HG02678 (cell line): ENCODE results near the gene MUSTN1.

Experiments used
- ATAC-seq: cut with Tn5 transposase; IDR thresholded peaks from one replicate; pipeline ENCODE4 v1.9.1; 2021; ENCODE audit warnings: mild to moderate bottlenecking, moderate library complexity; ENCODE audit not compliant: unreplicated experiment

Gene MUSTN1

DNA sequence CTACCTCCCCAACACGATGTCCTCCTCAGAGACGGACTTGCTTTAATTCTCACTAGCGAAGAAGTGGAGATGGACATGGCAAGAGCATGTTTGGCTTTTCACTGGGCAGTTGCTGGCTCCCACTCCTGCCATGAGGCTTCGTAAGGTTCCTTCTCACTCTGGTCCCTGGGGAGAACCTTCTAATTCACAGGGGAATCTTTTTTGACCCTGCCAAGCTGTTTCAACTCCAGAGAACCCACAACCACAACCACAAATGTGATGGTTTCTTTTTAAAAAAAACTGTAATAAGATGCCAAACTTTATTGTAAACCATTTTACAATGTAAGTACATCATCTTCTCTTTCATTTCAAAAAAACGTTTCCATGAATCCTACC lies 1.6 kb upstream of the MUSTN1 start:
- ATAC-seq = no peak

DNA sequence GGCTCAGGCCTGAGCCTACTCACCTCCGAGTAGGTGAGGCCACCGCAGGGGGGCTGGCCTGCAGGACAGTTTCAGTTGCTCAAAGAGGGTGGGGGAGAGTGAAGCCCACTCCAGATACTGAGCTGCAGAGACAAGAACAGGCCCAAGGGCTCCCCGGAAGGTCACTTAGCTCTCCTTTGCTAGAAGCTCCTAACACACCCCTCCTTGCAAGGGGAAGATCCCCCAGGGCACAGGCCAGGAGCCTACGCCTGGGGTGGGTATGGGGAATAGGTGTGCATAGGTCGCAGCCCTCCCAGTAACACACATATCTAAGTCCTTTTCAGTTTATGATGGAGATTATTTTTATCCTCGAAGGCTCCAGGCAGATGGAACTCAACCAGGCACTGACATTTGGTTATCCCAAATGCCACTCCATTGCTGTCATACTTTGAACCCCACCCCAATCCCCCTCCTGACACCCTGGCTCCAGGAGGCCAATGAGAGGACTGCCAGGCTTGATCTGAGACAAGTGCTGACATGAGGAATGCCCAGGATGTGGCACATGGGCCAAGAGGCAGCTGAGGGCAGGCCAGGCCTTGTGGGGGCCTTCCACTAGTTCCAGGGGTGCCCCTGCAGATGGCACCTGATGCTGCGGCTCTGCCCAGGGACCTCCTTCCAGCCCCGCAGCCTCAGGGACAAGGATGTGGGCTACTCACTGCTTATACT lies 1.1 kb upstream of the MUSTN1 start:
- ATAC-seq = no peak

DNA sequence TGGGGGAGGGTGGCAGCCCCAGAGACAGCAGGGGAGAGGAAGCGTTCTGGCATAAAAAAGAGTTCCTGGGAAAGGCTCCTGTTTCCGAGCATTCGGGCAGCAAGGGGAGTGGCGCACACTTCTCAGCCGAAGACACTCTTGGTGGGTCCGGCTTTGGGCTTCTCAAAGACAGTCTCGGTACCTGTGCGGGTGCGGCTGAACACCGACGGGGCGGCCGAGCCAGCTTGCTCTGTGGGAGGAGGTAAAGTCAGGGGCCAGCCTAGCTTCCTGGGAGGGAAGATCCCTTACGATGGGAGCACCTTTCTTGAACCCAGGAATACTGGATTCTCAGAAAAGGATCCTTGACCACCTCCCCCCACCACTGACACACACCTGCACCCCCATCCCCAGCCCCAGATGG lies 1.6 kb downstream of the MUSTN1 start:
- no peak for ATAC-seq

DNA sequence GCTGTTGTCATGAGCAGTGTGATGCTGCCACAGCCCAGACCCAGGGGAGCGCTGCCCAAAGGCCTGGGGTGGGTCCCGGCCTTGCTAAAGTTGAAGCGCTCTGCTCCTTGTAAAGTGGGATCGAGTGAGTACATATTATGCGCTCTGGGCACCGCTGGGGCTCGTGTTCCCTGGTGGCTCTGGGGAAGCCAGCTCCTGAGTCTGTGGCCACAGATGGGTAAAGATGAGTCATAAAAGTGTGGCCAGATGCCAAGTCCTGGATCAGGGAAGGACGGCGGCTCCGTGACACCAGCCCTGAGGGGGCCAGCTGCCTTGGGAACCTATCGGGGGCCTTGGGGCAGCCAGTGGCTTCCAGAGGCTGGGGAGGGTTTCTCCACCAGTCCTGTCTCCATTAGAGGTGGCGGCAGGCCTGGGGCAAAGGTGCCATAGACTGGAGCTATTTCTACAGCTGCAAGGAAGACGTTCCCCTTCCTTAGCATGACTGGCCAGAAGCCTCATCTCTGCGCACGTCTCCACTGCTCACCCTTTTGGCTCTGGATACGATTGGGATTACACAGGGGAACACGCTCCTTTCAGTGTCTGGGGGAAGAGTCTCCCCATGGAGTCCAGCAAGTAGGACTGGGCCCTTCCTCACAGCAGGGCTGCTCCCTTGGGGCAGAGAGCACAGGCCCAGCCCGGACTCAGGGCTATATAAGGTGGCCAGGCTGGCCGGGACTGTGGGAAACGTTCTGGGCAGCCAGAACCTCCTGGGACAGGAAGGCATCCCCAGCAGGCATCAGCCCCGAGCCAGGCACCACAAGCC lies 3.1 kb downstream of the MUSTN1 start:
- ATAC-seq = no peak

DNA sequence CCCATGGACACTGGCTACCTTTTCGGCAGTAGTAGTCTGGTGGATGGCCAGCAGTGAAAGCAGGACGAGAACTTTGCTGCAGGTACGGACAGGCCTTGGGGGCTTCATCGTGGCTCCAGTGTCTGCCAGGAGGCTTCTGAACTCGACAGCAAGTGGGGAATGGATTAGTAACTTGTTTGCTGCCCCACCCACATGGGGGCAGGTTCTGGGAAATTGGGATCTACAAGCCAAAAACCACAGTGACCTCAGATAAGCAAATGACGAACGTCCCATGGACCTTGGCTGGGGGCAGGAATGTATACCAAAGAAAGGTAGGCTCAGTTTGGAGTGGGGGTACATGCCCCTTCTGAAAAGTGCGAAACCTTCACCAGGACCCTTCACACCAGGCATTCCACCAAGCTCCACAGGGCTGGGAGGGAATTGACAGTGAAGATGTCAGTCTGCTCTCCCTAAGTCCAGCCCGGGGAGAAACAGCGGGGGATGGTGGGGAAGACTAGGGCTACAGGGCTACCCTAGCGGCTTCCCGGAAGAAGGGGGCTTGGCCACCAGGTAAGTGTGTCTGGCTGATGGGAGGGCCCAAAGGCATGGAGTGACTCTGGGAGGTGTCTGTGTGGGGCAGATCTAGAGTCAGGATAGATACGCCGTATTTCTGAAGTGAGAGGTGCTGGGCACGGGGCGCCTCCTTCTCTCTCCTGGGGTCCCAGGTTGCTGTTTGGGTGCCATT lies 4.1 kb downstream of the MUSTN1 start, which contains the start of gene ITIH4:
Gene ITIH4, minus strand, starts transcription at position 138 of the 724 bp plus-strand sequence. Its CDS starts 30 bp downstream, at position 108.
- ATAC-seq = no peak

DNA sequence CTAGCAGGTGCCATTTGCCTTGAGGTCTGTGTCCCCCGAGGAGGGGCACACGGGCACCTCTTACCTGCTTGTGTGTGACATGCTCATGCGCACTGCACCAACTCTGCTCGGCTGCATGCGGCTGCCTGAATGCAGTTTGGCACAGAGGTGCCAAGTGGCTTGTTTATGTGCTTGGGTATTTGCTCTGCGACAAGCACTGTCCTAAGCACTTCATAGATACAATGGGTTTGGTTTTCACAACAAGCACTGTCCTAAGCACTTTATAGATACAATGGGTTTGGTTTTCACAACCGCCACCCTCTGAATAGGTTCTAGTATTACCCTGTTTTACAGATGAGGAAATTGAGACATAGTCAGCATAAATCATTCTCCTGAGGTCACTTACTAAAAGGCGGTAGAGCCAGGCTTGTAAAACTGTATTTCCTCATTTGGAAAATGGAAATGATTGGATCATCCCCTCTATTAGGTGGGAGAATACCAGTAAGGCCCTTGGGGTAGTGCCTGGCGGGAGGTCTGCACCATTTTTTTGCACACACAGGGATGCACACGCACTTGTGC lies 4.8 kb downstream of the MUSTN1 start:
- no peak for ATAC-seq

DNA sequence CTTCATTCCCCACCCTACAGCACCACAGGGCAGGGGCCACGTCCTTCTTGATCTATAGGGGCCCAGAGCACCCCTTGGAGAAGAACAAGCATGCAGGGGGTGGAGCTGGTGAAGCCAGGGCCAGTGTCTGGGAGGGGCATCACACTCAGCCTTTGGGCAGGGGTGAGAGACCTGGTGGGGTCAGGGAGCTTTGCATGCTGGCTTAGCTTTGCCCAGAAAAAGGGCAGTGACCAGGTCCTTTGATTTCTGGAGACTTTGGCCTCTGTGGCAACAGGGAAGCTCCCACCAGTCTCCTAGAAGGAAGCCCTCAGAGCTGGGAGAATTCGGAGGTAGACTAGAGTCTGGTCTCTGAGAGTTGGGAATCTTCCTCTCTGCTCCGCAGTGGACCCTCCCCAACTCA lies 5.3 kb downstream of the MUSTN1 start:
- no peak for ATAC-seq

DNA sequence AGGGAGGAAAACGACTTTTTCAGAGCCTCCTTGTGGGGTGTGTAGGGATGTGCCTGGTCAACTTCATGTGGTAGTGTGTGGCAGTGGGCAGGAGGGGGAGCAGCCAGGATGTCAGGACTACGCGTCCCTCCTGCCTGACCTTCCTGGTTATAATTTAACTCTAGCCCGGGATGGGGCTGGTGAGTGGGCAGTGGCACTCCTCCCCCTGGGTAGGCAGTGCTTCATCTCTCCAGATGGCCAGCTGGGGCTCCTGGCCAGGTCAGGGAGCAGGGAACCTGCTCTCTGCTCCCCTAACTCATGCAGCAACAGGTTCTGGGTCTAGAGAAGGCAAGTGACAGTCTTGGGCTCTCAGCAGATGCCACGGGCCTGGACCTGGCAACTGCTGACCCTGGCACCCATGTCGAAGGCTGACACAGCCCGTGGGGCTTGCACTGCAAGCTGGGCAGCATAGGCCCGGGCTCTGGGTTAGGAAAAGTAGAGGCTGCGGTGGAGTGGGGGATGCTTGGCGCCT lies 6.9 kb downstream of the MUSTN1 start:
- no peak for ATAC-seq

DNA sequence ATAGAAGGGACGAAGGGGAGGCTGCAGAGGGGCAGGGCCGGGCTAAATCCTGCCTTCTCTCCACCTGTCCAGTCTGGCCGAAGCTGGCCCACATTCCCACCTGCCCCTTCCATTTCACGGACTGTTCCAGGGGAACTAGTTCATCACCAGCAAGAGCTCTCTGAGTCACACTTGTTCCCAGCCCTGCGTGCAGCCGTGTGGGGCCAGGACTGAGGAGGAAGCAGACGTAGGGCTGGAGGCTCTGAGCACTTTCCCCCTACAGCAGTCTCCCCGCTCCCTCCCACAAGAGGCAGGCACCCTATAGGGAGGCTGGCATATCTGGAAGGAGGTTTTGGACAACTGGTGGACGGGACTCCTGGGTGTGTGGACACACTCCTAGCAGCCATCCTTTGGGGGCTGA lies 7.4 kb downstream of the MUSTN1 start:
- ATAC-seq = no peak

DNA sequence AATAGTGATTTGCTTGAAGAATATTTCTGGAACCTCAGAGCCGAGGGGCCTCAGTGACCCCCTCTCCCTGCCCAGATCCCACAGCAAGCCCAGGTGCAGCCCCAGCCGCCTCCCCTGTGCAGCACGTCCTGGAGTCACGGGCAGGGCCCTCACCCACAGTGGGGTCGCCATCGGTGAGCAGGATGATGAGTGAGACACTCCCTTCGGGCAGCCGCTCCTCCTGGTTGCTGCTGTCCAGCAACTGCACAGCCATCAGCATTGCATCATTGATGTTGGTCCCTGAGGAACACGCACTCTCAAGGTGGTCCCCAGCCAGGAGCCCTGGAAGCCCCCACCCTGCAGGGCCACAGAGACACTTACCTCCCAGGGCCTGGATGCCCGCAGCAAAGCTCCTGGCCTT lies 10.8 kb downstream of the MUSTN1 start:
- ATAC-seq = no peak

DNA sequence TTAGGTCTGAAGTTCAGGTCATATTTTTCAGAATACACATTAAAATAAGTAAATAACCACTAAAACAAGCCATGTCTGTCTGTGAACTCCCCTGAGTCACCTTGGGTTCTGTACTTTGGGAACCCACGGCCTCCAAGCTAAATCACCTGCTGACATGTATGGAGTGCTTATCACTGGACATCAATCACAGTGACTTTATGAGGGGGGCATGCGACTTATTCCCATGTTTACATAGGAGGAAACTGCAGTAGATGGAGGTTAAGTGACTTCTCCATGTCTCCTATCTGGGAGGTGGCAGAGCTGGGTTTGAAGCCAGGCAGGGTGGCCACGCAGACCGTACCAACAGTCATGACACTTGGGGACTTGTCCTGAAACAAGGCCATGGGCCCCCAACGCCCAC lies 12.5 kb downstream of the MUSTN1 start:
- no peak for ATAC-seq

DNA sequence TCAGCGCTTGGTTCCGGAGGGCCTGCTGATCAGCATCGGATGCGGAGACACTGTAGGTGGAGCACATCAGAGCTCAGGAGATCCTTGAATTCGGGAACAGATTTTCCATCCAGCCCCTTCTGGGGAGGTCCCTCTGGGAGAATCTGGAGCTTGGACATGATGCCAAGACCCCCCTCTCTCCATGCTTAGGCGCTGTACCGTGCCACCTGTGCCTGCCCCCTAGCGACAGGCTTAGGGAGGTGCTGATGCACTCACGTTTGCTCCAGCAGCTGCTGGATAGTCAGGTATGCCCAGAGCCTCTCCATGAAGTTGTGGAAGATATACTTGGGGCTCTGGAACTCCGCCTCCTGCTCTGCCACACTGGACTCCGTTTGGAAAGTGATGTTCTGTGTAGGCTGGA lies 14.1 kb downstream of the MUSTN1 start:
- ATAC-seq = no peak

DNA sequence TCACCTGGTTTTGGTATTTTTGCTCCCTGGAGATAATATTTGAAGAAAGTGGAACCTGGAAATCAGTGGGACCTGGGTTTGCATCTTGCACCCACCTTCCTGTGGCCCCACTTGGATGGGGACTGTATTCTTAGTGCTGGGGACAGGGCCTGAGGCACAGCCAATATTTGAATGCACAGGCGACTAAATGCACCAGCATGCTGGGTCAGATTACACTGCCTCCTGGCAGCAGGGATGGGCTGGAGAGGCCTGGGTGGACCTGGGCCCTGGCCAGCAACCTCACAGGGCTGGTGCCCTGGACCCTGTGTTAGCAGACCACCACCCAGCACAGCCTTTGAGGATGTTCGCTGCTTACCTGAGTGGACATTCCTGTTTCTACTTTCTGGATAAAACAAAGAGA lies 14.9 kb downstream of the MUSTN1 start:
- ATAC-seq = no peak

DNA sequence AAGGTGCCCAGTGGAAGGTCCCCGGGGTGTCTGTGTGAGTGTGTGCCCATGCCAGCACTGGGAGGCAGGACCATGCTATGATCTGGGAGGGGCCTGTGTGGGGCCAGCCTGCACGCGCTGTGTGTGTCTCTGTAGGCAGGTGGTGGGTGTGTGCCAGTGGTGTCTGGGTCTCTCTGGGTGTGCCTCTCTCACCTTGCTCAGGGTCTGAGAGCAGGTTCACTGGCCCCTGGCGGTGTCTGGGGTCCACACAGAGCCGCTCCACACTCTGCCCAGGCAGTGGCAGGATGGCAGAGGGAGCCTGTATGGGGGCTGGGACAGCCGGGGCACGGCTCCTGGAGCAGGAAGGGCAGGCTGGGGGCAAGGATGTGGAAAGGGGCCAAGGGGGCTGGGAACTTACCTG lies 17.0 kb downstream of the MUSTN1 start:
- no peak for ATAC-seq

DNA sequence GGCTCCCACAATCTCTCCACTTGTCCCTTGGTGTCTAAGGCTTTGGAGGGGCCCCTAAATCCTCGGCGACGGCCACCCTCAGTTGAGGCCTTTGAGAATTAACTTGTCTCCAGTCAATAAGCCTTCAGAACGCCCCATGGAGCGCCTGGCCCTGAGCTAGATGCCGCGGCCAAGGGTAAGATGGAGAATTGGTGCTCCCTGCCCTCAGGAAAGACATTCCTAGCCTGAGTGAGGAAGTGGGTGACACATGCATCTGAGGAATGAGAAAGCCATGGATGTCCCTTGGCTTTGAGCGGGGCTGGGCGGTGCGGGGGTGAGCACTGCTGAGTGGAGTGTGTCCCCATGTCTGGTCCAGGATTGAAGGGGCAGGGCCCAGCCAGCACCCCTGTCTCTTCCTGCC lies 17.6 kb downstream of the MUSTN1 start:
- ATAC-seq = no peak

DNA sequence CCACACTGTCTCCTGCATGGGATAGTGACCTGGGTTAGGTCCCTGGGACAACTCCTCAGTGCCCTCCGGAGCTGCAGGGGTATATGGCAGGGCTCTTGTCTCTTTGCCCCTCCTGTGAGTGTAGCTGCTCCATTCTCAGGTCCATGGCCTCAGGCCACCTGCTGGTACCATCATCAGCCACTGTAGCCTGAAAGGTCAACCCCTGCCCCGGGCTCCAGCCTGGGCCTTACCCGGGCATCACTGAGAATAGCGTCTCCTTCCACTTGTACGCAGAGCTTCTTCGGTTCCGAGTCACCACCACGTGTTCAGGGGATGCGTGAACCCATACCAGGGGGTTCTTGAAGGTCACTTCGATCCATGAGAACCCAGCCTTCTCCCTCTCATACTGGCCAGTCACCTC lies 18.2 kb downstream of the MUSTN1 start:
- no peak for ATAC-seq

DNA sequence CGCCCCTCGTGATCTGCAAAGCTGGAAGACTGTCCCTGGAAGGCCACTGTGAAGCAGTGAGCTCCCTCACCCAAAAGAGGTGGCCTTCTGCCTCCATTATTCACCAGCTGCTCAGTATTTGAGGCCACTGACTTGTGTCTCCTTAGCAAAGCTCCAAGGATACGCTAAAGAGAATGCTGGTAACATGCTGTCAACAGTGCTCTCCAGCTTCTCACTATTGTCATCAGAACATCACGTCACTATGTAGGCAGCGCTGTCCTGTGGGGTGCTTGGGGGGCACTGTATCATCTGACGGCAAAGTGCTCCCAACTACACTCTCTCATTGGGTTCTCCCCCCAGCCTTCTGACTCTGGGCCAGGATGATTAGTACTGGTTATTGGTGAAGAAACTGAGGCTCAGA lies 18.6 kb downstream of the MUSTN1 start:
- no peak for ATAC-seq

DNA sequence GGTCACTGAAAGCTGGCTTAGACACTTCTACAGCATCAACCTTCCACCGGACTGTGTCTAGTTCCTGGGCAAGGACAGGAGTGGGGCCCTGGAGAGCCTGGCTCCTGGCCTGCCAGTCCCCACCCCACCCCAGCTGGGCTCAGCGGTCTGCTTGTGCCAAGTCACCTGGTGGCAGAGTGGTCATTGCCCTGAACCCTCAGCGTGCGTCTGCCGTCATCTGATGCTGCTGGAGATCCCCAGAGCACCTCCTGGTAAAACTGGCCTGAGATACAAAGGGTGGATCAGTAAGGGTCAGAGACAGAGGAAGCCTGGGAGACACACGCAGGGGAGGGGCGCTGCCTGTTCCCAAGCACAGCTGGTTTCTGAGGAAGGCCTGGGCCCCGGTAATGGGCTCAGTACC lies 21.0 kb downstream of the MUSTN1 start:
- no peak for ATAC-seq

DNA sequence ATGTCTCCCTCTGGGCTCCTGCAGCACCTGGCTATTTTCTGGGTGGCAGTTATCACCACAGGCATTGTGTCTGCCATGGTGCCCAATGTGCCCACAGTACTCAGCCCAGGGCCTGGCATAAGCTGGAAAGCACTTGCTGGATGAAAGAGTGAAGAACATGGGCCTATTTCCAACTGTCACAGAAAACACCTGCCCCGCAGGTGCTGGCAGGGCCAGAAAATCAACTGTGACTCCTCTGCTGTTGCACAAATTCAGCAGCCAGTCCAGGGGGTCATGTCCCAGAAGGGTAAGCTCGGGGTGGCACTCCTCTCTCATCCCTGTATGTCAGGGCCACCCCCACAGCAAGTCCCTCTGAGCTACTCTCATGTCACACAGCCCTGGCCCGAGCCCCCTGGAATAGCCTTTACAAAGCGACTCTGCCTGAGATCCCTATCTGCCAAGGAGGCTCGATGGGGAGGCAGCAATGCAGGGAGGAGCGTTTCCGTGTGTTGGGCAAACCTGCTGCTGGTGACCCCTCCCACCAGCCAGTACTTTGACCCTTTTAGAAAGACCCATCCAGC lies 23.3 kb downstream of the MUSTN1 start:
- no peak for ATAC-seq

DNA sequence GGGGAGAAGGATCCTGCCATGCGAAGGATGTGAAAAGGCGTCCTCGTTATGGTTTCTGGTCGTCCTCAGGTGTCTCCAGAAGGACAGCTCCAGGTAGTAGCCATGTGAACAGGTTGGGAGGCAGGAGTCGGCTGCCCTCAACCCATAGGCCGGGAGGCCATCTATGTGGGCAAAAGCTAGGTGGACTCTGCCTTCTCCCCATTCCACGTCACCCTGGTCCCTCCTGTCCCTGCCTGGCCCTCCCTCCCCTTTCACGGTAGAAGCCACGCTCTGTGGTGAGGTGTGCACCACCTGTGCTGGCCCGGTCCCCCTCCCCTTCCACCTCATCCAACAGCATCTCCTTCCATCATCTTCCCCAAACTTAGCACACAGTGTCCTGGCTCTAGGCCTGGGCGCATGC lies 23.9 kb downstream of the MUSTN1 start:
- ATAC-seq = no peak
